ENCODE measurements around the gene RHNO1.

The RHNO1 gene

DNA sequence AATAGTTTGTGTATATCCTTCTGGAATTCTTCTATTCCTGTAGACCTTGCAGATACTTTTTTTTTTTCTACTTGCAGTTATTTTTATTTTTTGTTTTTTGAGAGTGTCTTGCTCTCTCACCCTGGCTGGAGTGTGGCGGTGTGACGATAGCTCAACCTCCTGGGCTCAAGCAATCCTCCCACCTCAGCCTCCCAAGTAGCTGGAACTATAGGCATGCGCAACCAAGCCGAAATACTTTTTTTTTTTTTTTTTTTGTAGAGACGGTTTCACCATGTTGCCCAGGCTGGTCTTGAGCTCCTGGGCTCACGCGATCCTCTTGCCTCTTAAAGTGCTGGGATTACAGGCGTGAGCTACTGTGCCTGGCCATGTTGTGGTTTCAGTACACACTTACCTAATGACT lies 23.6 kb downstream of the RHNO1 start:
- DNase-seq (ENCODE audit: low read depth in 2 of 2): no peak

GRCh38 chr12:2902272-2902880 lies 25.4 kb downstream of the RHNO1 start:
- no peak for DNase-seq (ENCODE audit: low read depth in 2 of 2)

DNA sequence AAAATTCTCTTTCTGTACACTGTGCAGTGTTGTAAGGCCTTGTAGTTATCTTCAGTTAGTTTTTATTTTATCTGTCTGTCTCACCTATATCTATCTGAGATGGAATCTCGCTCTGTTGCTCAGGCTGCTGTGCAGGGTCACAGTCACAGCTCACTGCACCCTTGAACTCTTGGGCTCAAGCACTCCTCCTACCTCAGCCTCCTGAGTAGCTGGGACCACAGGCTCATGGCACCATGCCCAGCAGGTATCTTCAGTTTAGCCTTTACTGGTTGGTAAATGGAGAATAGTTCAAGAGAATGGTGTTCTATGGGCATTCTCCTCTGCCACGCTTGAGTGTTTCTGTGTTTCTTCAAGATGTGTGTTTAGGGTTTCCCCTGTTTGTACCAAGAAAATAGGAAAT lies 27.2 kb downstream of the RHNO1 start:
- no peak for DNase-seq (ENCODE audit: low read depth in 2 of 2)

DNA sequence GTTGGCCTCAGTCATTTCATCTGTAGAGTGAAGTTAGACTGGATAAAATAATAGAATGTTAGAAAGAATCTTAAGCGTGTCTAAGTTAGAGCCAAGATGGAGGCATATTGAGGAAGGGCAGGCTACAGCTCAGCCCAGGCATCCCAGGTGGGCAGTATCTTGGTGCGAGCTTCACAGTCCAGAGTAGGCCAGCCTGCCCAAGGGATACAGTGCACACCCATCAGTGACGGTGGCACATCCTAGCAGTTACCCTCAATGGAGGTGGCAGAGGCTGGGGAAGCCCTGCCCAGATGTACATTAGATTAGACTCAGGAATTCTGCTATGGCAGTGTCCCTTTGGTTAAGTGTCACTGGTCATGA lies 35.2 kb downstream of the RHNO1 start:
- DNase-seq (ENCODE audit: low read depth in 2 of 2): no peak

- no peak for DNase-seq (ENCODE audit: low read depth in 2 of 2)
Observed at GRCh38 chr12:2919249-2919648, 42.2 kb downstream of the RHNO1 start.

DNA sequence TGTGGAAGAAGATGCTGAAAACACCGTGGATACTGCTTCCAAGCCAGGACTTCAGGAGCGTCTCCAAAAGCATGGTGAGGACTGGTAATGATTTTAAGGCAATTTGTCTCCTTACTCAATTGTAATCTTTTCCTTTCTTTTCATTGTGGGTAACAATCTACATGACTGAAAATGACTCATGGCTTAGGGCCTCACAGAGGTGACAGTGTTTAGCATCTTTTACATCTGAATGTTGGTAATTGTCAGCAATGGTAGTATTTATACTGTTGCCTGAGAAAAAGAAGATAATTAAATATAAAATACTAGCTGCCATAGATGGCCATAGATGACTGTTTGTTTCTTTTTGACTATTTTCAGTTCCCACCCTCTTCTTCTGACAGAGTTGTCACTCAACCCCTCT lies 45.3 kb downstream of the RHNO1 start:
- DNase-seq (ENCODE audit: low read depth in 2 of 2): no peak

- DNase-seq (ENCODE audit: low read depth in 2 of 2): no peak
Observed at GRCh38 chr12:2923057-2923456, 46.0 kb downstream of the RHNO1 start.

- no peak for DNase-seq (ENCODE audit: low read depth in 2 of 2)
Observed at GRCh38 chr12:2924019-2924418, 47.0 kb downstream of the RHNO1 start.

- DNase-seq (ENCODE audit: low read depth in 2 of 2): no peak
Observed at GRCh38 chr12:2925322-2925995, 48.4 kb downstream of the RHNO1 start.

- no peak for DNase-seq (ENCODE audit: low read depth in 2 of 2)
Observed at GRCh38 chr12:2930865-2931264, 53.8 kb downstream of the RHNO1 start.

DNA sequence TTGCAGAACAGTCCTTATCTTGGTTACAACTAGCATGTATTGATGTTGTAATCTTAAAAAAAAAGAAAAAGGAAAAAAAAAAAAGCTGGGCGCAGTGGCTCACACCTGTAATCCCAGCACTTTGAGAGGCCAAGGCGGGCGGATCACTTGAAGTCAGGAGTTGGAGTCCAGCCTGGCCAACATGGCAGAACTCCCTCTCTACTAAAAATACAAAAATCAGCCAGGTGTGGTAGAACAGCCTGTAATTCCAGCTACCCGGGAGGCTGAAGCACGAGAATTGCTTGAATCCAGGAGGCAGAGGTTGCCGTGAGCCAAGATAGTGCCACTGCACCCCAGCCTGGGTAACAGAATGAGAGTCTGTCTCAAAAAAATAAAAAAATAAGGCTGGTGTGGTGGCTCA lies 56.6 kb downstream of the RHNO1 start:
- DNase-seq (ENCODE audit: low read depth in 2 of 2): no peak

DNA sequence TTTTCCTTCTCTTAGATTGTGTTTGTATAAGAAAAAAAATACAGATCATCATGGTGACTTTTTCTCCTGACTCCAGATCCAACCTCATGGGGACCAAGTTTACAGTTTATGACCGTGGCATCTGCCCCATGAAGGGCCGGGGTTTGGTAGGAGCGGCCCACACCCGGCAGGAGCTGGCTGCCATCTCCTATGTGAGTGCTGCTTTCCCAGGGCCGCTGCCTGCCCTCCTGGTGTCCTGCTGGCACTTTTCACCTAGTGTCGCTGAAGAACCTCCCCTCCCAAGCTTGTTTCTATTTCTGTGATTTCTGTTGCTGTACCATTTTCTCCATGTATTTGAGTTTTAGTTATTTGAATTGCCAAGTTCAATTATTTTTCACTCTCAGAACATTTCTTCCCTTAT lies 57.3 kb downstream of the RHNO1 start:
- DNase-seq (ENCODE audit: low read depth in 2 of 2): no peak

GRCh38 chr12:2936301-2936700 lies 59.3 kb downstream of the RHNO1 start:
- DNase-seq (ENCODE audit: low read depth in 2 of 2): no peak

DNA sequence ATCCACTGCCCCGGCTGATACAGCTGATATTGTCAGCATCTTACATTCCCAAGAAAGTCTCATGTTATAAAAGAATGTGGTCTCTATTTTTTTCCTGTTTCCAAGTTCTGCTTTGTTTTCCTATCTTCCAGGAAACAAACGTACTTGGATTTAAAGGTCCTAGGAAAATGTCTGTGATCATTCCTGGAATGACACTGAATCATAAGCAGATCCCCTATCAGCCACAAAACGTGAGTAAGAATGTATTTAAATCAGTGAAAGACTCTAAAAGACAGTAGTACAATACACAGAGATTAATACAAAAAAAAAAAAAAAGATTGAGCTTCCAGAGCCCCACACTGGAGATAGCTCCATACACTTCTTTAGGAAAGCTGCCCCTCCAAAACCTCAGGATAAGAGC lies 60.5 kb downstream of the RHNO1 start:
- no peak for DNase-seq (ENCODE audit: low read depth in 2 of 2)
